Stimulated activated CD4-positive, alpha-beta T cell treated with anti-CD3 and anti-CD28 coated beads, Interleukin-1b, Interleukin-23, amount 100 ng/mL, for 48 hours (primary cell): Measurements from ENCODE around the gene SH3TC1.

Source experiments
- DNase-seq: peaks from one replicate; pipeline ENCODE4 v3.0.0-alpha.2; 2020

SH3TC1 gene

DNA sequence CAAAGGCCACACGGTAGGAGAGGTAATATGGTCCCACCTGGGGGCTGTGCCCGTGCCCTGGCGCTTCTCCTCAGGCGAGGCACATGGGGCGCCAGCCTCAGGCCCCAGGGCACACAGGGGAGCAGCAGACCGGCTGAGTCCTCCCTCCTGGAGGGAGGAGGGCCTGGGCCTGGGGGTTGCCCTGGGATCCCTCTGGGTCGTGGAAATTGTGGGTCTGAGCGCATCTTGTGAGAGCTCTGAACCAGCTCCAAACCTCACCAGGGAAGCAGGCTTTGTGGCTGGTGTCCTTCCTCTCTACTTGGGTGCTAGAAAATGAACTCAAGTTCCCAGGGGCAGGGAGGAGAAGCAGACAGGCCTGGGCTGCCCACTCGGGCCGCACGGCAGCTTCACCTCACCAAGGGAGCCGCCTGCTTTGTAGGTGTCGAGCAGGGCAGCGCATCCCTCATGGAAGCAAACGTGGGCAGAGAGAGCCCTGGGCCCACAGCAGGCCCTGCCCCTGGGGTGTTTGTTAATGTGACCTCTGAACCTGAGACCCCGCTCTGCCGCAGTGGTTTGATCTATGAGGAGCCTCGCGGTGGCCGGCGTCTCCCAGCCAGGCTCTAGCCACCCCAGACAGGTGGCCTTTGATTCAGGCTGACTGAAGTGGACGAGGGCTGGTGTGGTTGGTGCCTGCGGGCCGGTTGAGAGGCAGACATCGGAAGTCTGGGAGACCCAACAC lies 81.2 kb downstream of the SH3TC1 start:
- no peak for DNase-seq

DNA sequence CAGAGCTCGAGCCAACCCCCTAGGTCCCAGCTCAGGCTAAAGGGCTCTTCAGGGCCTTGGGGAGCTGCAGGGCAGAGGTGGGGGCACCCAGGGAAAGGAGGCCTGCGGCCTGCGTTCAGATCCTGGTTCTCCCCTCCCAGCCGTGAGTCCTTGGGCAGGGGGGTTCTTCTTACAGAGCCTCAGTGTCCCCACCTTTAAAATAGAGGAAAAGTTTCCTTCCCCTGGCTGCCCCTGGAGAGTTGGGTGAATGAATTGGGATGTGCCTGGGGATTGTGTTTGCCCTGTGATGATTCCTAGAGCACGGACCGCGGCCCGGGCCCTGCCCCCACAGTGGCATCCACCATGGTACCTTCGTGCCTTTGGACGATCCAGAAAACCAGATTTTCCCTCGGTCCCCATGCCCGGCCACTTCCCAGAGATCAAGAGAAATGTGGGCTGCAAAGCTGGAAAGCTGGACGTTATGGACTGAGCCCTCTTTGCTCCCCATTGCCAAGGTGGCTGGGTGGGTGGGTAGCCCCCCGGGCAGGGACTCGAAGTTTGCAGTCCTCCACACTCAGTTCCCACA lies 81.9 kb downstream of the SH3TC1 start:
- DNase-seq, result no peak

DNA sequence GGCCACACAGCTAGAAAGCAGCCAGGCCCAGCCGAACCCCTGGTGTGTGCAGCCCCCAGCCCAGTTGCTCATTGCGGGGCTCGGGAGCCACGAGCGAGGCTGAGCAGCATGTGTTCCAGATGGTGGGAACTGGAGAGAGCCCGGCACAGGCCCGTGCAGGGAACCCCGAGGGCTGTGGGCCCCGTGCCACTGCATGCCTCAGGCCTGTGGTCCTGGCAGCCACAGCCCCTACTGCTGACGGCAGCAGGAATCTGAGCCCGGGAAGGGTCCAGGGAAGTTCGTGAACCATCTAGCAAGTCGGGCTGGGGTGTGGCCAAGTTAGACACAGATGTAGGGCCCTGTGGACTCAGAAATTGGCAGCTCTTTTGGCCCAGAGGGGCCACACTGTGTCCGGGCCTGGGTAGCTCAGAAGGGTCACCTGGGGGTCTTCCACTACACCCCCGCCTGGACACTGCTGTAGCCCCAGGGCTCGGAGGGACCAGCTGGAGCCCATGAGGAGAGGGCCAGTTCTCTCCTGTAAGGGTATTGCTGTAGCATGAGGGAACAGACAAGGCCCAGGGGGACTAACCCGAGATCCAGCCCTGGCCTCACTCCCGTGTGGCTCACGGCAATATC lies 82.5 kb downstream of the SH3TC1 start:
- DNase-seq, result no peak

DNA sequence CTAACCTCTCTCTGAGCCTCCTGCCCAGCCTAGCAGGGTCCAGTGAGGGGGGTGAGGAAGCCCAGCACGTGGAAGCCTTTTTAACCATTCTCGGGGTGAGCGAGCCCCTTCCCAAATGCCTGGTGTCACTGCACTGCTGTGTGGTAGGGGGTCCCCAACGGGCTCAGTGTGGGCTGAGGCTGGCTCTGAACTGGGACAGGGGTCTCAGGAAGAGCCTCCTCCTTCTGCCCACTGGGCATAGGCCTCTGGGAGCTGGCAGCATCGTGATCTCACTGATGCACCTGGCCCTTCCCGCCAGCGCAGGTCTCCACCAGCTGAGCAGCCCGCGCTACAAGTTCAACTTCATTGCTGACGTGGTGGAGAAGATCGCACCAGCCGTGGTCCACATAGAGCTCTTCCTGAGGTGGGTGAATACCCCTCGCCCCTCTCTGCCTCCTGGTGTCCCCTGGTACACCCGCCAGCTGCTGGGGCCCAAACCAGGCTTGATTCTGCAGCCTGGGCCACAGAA lies 83.1 kb downstream of the SH3TC1 start:
- DNase-seq, result no peak

GRCh38 chr4:8282742-8283141 lies 83.7 kb downstream of the SH3TC1 start:
- DNase-seq, result no peak

DNA sequence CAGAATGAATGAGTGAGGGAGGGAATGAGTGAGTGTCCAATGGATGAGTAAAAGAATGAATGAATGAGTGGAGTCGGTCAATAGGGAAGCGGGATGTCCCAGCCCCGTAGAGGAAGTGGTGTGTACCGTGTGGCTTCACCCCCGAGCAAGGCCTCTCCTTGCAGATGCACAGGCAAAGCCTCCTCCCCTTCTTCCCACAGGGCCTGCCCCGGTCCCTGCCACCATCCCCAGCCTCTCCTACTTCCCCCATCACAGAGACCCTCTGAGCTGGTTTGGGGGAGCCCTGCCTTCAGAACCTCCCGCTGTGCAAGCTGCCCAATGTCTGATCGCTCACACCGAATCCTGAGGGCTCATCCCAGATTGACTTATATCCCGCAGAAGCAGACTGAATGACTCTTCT lies 84.1 kb downstream of the SH3TC1 start:
- DNase-seq, result no peak

GRCh38 chr4:8283631-8284121 lies 84.6 kb downstream of the SH3TC1 start:
- no peak for DNase-seq

DNA sequence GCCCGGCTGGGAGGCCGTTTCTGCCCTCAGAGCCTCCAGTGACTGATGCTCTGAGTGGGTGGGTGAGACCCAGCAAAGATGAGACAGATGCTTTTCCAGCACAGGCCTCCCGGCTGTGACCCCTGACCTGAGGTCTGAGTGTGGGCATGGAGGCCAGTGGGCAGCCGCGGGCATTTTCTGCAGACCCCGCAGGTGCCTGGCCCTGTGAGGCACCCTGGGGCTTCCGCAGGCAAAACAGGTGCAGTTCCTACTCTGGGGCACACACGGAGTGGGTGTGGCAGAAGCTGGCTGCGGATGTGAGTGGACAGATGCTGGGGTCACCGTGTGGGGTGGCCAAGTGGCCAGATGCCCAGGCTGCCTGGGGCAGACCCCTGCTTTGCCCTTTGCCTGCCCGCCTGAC lies 85.3 kb downstream of the SH3TC1 start:
- DNase-seq, result no peak

DNA sequence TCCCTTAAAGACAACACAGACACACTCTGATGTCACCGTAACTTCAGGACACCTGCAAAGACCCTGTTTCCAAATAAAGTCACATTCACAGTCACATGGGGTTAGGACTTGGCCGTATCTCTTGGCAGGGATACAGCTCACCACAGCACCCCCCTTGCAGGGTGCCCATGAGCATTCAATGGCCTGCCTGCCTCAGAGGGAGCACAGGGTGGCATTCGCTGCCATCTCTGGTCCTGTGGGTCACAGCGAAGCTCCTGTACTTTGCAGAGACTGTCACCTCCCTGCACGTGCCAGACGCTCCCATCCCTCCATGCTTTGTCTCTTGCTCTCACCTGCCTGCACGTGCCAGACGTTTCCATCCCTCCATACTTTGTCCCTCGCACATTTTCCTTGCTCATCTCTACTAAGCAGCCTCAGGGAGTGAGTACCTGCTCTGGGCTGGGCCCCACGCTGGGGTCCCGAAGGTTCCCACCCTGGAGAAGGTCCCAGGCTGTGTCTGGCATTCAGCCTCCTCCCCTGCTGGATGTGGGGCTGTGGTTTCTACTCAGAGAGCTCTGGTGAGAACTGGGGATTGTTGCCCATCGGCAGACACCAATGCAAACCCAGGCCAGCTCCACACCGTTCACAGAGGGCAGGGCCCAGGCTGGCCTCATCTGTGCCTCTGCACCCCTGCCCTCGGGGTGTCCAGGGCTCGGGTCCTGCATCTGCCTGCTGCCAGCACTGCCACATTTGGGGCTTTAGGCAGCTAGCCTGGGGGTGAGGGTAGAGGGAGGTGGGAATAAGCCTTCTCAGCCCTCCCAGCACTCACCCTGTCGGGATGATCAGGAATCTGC lies 86.3 kb downstream of the SH3TC1 start:
- no peak for DNase-seq

GRCh38 chr4:8285976-8286718 lies 87.1 kb downstream of the SH3TC1 start:
- no peak for DNase-seq

- DNase-seq, result no peak
These were observed 87.7 kb downstream of the SH3TC1 start for GRCh38 chr4:8286719-8287342.

- no peak for DNase-seq
These were observed 88.5 kb downstream of the SH3TC1 start for GRCh38 chr4:8287343-8288280.

DNA sequence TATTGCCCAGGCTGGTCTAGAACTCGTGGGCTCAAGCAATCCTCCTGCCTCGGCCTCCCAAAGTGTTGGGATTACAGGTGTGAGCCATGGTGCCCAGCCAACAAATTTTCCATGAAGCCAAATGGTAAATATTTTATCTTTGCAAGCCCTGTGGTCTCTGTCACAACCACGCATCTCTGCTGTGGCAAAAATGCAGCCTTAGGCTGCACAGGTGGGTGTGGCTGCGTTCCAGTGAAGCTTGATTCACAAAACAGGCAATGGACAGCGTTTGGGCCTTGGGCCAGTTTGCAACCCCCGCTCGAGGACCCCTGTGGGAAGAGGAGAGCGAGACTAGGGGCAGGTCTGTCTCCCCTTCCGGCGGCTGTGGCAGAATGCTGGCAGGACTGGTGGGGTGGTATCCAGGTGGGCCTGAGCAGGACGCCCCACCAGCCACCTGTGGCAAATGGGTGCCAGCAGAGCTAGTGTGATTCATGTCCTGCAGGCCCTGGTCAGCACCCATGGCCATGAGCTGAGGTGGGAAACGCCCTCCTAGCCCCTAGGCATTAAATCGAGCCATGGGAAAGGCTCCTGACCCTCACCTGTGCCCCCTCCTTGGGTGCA lies 90.2 kb downstream of the SH3TC1 start:
- DNase-seq, result no peak

DNA sequence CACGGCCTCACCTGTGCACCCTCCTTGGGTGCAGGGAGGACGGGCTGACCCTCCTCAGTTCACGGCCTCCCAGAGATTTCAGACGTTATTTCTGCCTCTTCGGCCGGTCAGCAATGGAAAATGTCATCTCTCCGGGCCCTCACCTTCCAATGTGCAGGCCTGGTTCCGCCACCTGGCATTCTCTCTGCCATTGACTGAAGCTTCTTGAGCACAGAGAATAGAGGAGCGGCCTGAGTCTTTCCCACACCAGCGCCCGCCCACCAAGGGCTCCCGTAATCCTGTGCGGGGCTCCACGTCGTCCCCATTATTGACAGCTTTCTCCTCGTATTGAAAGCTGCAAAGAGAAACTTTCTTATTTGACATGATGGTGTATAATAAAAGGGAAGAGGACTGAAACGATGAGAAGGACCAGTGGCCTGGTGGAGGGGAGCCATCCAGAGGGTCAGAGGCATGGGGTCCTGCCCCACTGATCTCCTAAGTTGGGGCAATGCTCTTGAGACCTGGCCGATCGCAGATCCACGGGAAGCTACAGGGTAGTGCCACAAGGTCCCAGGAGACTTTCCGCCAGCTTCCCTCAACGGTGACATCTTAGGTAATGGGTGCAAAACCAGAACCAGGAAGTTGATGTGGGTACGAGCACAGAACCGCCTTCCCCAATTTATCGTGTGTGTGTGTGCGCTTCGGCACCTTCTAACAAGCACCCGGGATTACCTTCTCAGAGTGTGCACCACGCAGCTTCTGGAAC lies 91.0 kb downstream of the SH3TC1 start:
- no peak for DNase-seq

DNA sequence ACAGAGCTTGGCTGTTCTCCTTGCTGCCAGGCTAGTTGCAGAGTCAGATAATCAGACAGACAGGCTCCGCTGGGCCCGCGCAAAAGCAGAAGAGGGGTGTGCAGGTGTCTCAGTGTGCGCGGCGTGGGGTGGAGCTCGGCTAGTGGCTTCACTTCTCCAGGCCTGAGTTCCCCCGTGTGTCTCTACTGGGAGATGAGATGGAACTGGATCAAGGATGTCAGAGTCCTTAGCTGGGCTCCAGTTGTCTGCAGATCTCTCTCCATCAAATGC lies 91.5 kb downstream of the SH3TC1 start:
- DNase-seq, result no peak
